ENCODE data around the gene ZBTB47. TPM values are rescaled to one million over a fixed set of nuclear protein-coding genes. Genes with fewer than 3 reads are reported as not detected.

Gene ZBTB47
- 17.2 TPM for polyA plus RNA-seq (2013, experiment 1 of 2; ENCODE audit: insufficient read length)
- polyA plus RNA-seq (2013, experiment 2 of 2; ENCODE audit: insufficient read length), result 17.9 TPM

DNA sequence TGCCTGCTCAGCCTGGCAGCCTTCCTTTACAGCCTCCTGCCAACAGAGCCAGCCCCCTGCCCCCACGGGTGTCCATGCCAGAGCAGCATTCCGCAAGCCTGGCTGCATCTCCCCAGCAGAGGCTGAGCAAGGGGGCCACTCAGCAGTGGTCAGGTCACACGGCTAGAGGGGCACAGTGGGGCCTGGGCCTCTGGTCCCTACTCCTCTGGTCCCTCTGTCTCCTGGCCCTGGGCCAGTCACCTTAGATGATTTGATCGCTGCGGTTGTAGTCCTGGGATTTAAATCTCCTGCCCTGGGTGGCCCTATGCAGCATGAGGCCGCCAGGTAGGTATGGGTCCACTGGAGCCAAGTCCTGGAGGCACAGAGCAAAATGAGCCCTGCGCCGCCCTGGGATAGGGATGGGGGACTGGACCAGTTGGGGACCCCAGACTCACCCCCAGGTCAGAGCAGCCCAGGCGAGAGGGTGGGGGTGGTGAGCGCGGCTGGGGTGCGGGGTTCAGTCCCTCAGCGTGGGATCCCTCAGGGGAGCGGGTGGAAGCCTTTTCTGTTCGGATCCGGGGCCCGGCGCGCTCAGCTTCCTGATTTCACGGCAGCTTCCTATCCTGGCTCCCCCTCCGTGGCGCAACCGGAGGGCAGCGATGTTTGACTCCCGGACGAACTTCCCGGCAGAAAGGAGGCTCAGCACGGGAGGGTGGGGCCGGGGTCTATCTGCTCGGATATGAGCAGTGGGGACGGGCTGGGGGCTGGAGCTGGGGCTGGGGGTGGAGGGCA, at the start of gene ZBTB47:
ZBTB47 (plus strand) TSS at position 138 of the 771 bp plus-strand sequence. CDS start 4,659 bp downstream, outside the sequence.
- peak; percentile 27 for DNase-seq

GRCh38 chr3:42605546-42606173, 47.8 kb upstream of the ZBTB47 start:
- DNase-seq, result no peak

DNA sequence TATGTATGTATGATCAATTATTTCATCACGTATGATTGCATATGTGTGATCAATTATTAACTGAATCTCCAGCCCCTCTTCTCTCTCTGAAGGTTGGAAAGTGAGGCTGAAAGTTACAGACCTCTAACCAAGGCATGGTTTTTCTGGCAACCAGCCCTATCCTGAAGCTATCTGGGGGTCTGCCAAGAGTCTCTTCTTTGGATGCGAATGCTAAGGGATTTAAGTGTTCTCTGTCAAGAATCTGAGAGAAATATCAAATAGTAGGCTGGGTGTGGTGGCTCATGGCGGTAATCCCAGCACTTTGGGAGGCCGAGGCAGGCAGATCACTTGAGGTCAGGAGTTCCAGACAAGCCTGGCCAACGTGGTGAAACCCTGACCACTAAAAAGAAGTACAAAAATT, 44.9 kb upstream of the ZBTB47 start:
- DNase-seq, result no peak

GRCh38 chr3:42610976-42611375, 42.5 kb upstream of the ZBTB47 start:
- DNase-seq, result no peak

DNA sequence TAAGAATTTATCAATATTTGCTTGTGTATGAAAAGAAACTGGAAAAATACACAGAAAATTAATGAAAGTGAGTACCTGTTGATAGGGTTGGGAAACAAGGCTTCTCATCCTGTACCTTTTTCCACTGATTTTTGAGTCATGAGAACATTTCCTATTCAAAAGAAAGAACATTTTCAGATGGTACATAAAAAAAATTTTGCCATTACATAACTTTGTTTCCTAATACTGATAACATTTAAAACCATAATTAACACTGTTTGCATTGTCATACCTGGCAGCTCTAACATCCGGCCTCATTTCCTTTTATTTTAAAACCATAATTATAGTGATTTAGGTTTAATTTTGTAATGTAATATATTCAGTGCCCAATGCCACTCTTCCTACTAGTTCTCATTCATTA, 41.3 kb upstream of the ZBTB47 start:
- DNase-seq, result no peak

GRCh38 chr3:42612928-42613327, 40.6 kb upstream of the ZBTB47 start:
- no peak for DNase-seq

GRCh38 chr3:42613462-42613861, 40.0 kb upstream of the ZBTB47 start:
- no peak for DNase-seq

GRCh38 chr3:42631620-42632019, 21.9 kb upstream of the ZBTB47 start:
- DNase-seq, result no peak

DNA sequence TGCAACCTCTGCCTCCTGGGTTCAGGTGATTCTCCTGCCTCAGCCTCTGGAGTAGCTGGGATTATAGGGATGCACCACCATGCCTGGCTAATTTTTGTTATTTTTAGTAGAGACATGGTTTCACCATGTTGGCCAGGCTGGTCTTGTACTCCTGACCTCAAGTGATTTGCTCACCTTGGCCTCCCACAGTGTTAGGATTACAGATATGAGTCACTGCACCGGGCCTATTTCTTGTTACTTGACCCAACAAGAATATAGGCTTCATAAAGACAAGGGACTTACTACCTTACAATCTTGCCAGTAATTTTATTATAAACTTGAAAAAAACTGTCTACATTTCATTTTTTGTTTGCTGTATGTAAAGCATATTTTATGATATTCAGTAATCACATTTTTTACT, 21.4 kb upstream of the ZBTB47 start:
- DNase-seq, result no peak

DNA sequence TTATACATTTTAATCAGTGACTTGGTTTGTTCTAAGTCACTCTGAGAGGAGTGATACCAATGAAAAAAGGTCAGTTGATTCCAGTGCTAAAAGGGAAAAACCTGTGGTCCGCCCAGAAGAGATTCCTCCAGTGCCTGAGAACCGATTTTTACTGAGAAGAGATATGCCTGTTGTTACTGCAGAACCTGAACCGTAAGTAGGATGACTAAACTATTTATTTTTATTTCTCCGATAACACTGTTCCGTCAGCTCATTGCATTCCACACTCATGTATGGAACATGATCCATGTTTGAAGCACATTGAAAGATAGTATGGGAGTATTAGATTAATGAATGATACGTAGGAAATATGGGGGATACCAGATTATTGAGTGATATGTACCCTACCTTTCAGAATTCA, 20.0 kb upstream of the ZBTB47 start:
- DNase-seq, result no peak

DNA sequence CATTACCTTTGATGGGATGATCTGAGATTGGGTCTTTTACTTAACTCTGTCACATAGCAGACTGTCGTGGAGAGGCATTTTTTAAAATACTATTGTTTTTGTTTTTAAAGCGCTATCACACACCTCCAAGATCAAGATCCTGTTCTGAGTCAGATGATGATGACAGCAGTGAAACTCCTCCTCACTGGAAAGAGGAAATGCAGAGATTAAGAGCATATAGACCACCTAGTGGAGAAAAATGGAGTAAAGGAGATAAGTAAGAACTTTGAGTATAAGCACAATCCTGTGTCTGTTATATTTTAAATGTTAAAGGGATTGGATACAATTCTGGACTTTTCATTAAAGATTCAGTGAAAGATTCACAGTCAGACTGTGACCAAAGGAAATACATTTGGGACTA, 18.4 kb upstream of the ZBTB47 start:
- DNase-seq, result no peak

DNA sequence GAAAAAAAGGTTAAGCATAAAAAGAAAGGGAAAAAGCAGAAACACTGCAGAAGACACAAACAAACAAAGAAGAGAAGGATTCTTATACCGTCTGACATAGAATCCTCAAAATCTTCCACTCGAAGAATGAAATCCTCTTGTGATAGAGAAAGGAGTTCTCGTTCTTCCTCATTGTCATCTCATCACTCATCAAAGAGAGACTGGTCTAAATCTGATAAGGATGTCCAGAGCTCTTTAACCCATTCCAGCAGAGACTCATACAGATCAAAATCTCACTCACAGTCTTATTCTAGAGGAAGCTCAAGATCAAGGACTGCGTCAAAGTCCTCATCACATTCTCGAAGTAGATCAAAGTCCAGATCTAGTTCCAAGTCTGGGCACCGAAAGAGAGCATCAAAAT, 16.5 kb upstream of the ZBTB47 start:
- no peak for DNase-seq

- DNase-seq, result no peak
These were observed 15.1 kb upstream of the ZBTB47 start for GRCh38 chr3:42638339-42638842.

DNA sequence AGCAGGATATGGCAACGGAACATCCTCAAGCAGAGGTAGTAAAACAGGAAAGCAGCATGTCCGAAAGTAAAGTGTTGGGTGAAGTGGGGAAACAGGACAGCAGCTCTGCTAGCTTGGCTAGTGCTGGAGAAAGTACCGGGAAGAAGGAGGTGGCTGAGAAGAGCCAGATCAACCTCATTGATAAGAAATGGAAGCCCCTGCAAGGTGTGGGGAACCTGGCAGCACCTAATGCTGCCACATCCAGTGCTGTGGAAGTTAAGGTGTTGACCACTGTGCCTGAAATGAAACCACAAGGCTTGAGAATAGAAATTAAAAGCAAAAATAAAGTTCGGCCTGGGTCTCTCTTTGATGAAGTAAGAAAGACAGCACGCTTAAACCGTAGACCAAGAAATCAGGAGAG, 14.3 kb upstream of the ZBTB47 start:
- DNase-seq, result no peak

DNA sequence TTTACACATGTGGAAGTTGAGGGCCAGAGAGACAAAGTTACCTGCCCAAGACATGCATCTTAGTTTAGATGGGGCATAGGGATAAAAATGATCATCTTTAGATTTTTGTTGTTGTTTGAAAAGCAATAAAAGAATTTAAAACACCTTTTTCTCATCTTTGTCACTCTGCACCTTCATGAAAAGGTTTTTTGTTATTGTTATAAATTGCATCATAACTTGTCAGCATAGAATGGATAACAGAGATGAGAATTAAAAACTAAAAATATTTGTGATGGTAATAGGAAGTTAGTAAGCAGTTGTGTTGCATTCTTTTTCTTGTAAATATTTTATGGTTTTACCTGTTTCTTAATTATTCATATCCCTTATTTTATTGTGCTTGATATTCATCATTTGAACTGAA, 13.4 kb upstream of the ZBTB47 start:
- no peak for DNase-seq

GRCh38 chr3:42640771-42641370, 12.6 kb upstream of the ZBTB47 start:
- DNase-seq, result no peak

DNA sequence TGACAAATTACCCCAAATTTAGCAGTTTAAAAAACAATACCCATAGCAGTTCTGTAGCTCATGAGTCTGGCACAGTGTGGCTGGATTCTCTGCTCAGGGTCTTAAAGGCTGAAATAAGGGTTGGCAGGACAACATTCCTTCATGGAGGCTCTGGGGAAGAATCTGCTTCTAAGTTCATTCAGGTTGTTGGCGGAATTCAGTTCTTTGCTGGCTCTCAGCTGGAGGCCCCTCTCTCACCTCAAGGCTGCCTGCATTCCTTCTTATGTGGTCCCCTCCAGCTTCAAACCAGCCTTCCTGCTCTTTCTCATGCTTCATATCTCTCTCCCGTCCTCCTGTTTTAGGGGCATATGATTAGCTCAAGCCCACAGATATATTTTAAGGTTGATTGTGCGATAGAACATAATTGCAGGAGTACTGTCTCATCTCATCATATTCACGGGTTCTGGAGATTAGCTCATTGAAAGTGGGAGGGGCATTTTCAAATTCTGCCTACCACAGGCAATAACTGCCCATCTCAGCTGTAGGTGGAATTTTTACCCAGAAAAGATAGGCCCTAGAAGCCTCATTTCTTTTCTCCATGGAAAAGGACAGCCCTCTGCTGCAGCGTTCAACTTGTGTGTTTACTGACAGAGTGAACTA, 5.6 kb upstream of the ZBTB47 start:
- DNase-seq, result no peak

DNA sequence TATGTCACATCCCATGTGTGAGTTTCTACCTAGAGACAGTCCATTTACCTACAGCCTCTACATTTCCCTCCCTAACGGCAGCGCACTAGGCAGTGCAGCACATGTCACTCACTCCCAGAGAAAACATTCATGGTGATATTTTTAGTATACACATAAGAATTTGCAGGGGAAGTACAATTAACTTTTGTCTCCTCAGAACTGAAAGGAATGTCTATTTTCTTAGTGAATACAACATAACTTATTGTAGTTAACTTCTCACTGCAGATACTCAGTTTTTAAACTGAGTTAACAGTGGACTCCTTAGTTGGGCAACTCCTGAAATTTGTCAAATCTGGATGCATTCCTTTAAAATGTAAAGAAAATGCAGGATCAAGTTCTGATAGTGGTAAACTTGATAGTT, 4.5 kb upstream of the ZBTB47 start:
- no peak for DNase-seq

GRCh38 chr3:42649783-42650182, 3.7 kb upstream of the ZBTB47 start:
- DNase-seq, result no peak

GRCh38 chr3:42651248-42652091, 2.0 kb upstream of the ZBTB47 start:
- peak; percentile 76 for DNase-seq

GRCh38 chr3:42652251-42652610, 1.3 kb upstream of the ZBTB47 start:
- DNase-seq, result no peak

DNA sequence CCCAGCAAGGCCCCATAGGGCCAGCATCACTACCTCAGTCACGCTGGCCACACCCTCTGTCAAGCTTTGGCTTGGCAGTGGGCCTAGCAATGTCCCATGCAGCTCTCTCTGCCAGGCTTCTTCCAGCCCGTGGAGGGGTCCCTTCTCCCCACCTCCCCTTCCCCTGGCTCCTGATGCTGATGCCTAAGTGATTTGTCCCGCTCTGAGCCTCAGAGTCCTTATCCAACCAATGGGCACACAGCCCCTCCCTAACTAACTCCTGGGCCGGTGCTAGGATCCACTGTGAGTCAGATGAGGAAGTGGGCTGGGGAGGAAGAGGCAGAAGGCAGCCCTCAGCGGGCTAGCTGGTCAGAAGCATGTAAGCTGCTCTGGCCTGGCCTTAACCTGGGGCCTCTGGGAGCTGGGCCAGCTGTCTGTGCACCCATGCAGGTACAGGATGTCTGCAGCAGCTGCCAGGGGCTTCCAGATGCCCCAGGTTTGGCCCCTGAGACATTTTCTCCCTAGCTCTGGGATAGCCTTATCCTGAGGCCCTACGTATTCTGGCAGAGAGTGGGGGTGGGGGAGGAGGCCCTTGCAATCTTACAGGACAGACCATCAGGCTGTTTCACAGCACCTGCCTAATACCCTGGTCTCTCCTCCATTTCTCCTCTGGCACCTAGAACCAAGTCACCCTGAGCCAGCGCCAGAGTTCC, 740 bp upstream of the ZBTB47 start:
- DNase-seq, result peak; percentile 71
